Spleen (tissue), 7 donors: Measurements from ENCODE around the gene ABCA6.
"Not testable (repeated sequence)": the region's sequence is repeated elsewhere in the genome, so short reads cannot be mapped to it uniquely, and the experiment has no call there.

Source experiments
- CTCF ChIP-seq, 11 experiments: fragments of 200-600 bp in 7 of 11; fragments of 450-650 bp in 4 of 11; sonication (generic) in 4 of 11; IDR thresholded peaks in 8 of 11; conservative IDR thresholded peaks in 3 of 11; 1 replicate in 7 of 11; 2 replicates in 4 of 11; pipeline versions ENCODE4 v1.4.0 to v1.8.0; 2016 to 2021; ENCODE audit warnings: antibody characterized with exemption in 11 of 11, inconsistent platforms in 4 of 11, mild to moderate bottlenecking in 1 of 11
- POLR2A ChIP-seq, 3 donors: fragments of 450-650 bp; IDR thresholded peaks; one replicate each; pipeline ENCODE4 v1.5.1; 2017; ENCODE audit warnings: antibody characterized with exemption in 3 of 3, mild to moderate bottlenecking in 1 of 3
- donor health status: DM: no; HTN: no; CAD: no; lungs with moderate emphysema.
- donor health status: DM: no; HTN: no; CAD: no.
- donor health status: DM: no; HTN: no; CAD: no.

GRCh38 chr17:69070378-69071232 is 71.1 kb downstream of the ABCA6 start:
- not testable (repeated sequence) for TF ChIP-seq CTCF (IDR thresholded peaks at IDR 0.05 in 8 of 11, conservative IDR thresholded peaks at IDR 0.05 in 3 of 11); POLR2A (IDR thresholded peaks at IDR 0.05)
